Right renal pelvis (tissue), 4 donors: ENCODE results near the gene GABARAPL1. TPM values are rescaled to one million over a fixed set of nuclear protein-coding genes. Genes with fewer than 3 reads are reported as not detected.
"Not testable (repeated sequence)": the region's sequence is repeated elsewhere in the genome, so short reads cannot be mapped to it uniquely, and the experiment has no call there.

Experiments used
- DNase-seq, 4 donors: peaks; one replicate each; pipeline ENCODE4 v3.0.0-alpha.2; 2013; ENCODE audit warnings: low read depth in 4 of 4, low spot score in 3 of 4, missing footprints in 1 of 4
- polyA plus RNA-seq, 4 donors: library from polyadenylated mRNA; unstranded; fragments of 120-200 nt; gene quantifications; one replicate each; pipeline ENCODE4 v1.2.1, GENCODE V29; 2013; ENCODE audit not compliant: insufficient read length in 4 of 4

The GABARAPL1 gene
- 10 to 100 TPM; 71.8 to 85.3 (median 77.1) TPM for polyA plus RNA-seq

GRCh38 chr12:10212739-10213131 is at the start of gene GABARAPL1:
GABARAPL1 (plus strand) TSS chr12:10212877; CDS start chr12:10213130, 253 bp downstream.
- DNase-seq = peak in 3 of 4 donors; percentile 52 to 70 (median 69)

DNA sequence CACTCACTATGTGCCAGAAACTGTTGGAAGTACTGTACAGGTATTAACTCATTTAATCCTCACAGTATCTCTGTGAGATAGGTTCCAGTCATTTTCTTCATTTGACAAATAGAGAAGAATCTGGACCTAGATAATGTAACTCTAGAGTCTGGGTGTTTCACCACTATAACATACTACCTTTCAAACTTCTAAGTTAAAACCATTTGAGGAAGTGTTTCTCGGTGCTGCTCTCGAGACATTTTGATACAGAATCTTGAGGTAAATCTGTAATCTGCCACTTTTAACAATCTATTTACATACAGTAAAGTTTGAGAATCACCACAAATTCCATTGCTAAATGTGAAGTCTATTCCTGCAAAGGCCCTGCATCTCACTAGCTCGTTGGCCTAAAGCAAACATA is 49.6 kb upstream of the GABARAPL1 start:
- DNase-seq = no peak

- no peak for DNase-seq
Observed at GRCh38 chr12:10165421-10165820, 47.3 kb upstream of the GABARAPL1 start.

DNA sequence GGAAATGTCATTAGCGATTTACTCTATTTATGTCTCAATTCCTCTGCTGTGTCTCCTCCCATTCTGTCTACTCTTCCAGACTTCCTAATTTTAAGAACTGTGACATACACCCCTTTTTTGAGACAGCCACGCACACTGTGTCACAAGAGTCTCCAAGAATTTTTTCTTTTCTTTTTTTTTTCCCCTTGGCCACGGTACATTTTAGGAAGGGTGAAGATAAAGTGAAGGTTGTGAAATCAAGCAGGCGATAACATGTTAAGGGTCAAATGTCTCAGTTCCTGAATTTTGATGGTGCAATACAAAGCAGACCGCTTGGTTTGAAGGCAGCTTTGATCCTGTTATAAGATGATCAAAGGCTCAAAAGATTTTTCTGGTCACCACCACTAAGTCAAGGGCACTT is 45.1 kb upstream of the GABARAPL1 start:
- DNase-seq = no peak

DNA sequence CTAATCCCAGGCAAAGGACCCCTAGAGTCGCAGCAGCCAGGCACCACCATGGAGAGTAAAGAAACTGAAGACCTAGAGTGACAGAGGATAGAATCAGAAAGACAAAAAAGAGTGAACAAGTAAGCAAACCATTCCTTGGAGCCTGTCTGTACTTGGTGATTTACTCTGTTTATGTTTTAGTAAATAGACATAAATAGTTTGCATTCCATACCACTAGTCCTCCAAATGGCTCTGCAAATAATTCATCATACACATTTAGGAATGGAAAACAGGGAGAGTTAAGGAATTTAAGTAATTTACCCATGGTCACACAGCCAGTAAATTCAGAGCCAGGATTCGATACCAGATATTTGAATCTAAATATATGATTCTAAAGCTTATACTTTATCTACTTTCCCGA is 43.6 kb upstream of the GABARAPL1 start:
- DNase-seq = no peak

DNA sequence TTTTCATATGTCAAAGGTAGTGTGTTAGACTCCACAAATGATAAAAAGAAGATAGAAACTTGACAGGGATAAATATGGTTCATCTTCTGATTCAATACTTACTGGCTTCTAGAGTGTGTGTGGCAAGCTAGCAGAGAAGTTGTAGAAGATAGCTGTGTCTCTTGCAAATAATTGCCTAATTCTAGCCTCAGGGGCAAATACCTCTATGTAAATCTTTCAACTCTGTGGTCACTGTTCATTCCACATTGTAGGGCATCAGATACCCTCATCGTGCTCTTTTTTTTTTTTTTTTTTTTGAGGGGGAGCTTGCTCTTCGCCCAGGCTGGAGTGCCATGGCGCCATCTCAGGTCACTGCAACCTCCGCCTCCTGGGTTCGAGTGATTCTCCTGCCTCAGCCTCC is 42.5 kb upstream of the GABARAPL1 start:
- DNase-seq = no peak

DNA sequence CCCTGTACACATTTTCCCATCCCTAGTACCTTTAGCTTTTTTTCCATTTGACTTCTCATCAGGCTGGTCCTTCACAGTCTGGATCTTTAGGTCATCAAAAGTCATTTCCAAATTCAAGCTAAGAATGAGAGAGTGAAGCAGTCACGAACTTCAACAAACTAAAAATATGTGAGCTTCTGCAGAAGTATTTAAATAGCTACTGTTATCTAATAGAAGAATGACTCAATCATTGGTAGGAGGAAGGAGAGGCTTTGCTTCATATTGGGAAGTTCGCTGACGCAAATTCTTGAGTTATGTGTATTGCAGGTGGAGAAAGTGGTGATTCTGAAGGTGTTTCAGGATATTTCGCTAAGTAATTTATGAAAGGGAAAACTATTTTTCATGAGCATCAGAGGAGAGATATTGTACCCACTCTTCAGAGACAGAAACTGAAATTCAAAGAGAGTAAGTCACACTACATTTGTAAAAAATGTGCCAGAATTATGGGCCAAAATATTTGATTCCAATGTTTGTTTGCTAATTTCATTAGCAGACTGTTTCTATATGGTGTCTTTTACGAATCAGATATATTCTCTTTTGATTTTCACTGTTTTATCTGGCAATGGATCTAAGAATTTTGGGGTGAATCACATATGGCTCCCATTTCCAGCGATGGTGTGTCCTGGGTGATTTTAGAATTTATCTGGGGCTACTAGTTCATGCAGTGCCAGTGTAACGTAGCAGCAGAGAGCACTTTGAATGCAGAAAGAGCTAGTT is 40.5 kb upstream of the GABARAPL1 start, which contains the start of gene OLR1:
Gene OLR1, minus strand, starts transcription at position 160 of the 756 bp plus-strand sequence. Its CDS starts 55 bp downstream, at position 105.
- DNase-seq = no peak

GRCh38 chr12:10174986-10175614 is 37.6 kb upstream of the GABARAPL1 start:
- no peak for DNase-seq

GRCh38 chr12:10175846-10176636 is 36.6 kb upstream of the GABARAPL1 start:
- DNase-seq = peak in 3 of 4 donors; percentile 31 to 51 (median 35)

DNA sequence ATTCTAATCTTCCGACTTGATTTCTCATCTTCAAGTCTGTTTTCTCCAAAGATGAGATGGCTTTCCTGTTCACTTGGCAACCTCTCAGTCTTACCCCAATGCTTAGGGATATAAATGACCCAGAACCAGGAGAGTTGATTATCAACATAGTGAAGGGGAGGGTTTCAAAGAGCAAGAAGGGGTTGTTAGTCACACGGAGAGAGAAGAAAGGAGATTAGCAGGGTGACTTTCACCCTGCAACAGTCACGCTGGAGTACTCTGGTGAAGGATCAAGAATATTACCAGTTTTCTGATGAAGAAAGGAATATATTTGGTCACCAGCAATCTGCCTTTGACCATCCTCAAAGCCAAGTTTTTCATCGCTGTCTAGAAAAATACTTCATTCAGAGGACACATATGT is 33.9 kb upstream of the GABARAPL1 start, which contains the start of gene TMEM52B:
Gene TMEM52B, plus strand, starts transcription at position 212 of the 400 bp plus-strand sequence. CDS start 543 bp downstream, outside the sequence.
- DNase-seq = no peak

GRCh38 chr12:10179776-10180181 is 32.9 kb upstream of the GABARAPL1 start:
- DNase-seq = no peak

DNA sequence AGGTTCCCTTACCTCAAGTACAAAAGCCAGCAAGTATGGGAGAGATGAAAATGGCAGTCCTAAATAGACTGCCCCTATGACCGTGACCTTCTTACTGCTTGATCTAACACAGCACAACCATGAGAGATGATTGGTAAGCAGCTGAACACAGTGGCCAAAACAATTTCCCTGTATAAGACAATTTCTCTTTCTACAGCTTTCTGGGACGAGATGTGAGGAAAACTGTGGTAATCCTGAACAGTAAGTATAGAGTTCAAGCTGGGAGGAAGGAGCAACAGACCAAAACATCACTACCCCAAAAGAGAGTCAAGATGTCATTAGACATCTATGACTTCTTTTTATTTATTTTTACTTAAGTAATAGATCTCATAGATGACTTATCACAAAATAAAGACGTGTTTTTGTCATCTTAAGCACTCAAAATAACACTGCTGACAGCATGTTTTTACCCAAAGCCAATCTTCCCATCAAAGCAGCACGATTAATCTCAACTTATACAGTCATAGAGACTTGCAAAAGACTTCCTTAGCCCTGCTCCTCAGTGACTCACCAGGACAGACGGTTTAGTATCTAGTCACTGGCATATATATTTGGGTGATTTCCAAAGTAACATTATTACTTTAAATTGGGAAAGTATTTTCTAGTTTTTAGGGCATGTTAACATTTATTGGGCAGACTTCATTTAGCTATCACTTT is 30.2 kb upstream of the GABARAPL1 start:
- DNase-seq = no peak

- no peak for DNase-seq
Observed at GRCh38 chr12:10184261-10184843, 28.3 kb upstream of the GABARAPL1 start.

GRCh38 chr12:10186299-10186698 is 26.4 kb upstream of the GABARAPL1 start:
- DNase-seq = no peak

DNA sequence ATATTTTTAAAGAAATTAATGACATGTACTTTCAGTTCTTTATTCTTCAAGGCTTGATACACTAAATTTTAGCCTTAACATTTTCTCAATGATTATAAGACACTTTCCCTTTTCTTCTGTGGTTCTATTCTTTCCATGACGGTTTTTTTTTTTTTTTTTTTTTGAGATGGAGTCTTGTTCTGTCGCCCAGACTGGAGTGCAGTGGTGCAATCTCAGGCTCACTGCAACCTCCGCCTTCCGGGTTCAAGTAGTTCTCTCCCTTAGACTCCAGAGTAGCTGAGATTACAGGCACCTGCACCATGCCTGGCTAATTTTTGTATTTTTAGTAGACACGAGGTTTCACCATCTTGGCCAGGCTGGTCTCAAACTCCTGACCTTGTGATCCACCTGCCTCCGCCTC is 25.7 kb upstream of the GABARAPL1 start:
- not testable (repeated sequence) for DNase-seq

DNA sequence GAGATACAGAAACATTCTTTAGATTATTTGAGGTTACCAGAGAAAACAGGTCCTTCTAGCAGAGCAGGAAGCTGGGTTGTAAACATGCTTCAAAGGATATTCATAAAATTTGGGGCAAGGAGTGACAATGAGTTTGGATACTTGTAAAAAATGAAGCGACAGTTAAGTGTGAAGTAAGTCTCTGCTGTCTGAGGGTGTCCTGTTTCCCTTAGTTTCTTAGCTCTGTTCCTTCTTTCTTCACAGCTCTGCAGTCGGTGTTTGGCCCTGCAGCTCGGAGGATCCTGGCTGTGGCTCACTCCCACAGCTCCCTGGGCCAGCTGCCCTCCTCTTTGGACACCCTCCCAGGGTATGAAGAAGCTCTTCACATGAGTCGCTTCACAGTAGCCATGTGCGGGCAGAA is 23.0 kb upstream of the GABARAPL1 start:
- DNase-seq = no peak

DNA sequence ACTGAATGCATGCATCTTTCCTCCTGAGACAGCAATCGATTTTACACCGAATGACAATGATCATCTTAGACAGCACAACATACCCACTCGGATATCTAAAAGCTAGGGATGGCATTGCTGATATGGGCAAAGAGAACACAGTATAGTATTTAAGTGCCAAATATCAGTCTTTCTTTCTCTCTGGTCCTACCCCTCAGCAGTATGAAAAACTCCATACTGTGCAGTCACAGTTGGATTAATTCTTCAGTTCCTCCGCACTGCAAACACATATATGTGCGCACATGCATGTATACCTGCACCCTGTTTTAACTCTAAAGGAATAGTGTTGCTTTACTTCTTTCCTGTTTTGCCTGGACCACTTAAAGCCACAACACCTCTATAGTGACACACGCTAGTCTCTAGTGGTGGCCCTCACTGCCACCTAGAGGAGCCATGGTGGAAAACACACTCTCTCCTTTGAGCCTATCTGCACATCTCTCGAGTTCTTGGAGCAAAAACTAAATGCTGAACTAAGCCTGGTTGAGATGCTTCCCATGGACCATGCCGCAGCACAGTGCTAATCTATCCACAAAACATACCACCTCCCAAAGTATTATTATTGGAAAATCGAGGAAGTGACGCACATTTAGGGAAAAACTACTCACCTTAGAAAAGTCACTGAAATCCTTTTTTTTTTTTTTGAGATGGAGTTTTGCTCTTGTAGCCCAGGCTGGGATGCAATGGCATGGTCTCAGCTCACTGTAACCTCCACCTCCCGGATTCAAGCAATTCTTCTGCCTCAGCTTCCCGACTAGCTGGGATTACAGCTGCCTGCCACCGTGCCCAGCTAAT is 21.9 kb upstream of the GABARAPL1 start:
- DNase-seq = peak in 3 of 4 donors; percentile 30 to 52 (median 44)

GRCh38 chr12:10191865-10192264 is 20.8 kb upstream of the GABARAPL1 start:
- no peak for DNase-seq

DNA sequence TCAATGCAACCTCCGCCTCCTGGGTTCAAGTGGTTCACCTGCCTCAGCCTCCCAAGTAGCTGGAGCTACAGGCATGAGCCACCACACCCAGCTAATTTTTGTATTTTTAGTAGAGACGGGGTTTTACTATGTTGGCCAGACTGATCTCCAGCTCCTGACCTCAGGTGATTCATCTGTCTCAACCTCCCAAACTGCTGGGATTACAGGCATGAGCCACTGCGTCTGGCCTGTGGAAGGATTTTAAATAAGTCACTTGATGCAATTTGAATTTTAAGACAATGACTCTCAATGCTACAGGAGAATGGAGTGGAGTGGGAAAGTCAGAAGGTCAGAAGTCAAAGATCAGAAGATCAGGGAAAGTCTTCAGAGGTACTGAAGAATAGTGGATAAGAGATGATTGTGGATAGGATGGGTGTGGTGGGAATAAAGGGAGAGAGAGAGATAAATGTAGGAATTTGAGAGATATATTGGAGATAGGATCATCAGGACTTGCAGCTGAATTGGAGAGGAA is 18.5 kb upstream of the GABARAPL1 start:
- no peak for DNase-seq
